WI38 (cell line): Measurements from ENCODE around the gene ARHGAP24.
"Not testable (repeated sequence)": the region's sequence is repeated elsewhere in the genome, so short reads cannot be mapped to it uniquely, and the experiment has no call there.

Experiments used
- H3K4me3 ChIP-seq: 2 replicates; pipeline ENCODE4 v1.5.1; 2011; ENCODE audit warnings: low read depth, mild to moderate bottlenecking, control low read depth, low read length
- CTCF ChIP-seq: IDR thresholded peaks from 2 replicates; pipeline ENCODE4 v1.5.1; 2012; ENCODE audit warnings: low read depth, mild to moderate bottlenecking, control low read depth, low read length

ARHGAP24 gene

GRCh38 chr4:86011117-86011516 lies 536.2 kb downstream of the ARHGAP24 start:
- no peak overlapping the region for H3K4me3 ChIP-seq
- no peak for TF ChIP-seq CTCF

GRCh38 chr4:86013621-86014020 lies 538.7 kb downstream of the ARHGAP24 start:
- TF ChIP-seq CTCF: no peak

GRCh38 chr4:86014599-86014998 lies 539.6 kb downstream of the ARHGAP24 start:
- TF ChIP-seq CTCF: no peak
- H3K4me3 ChIP-seq: no peak overlapping the region

More at GRCh38 chr4:86013621-86014020, 538.7 kb downstream of the ARHGAP24 start:
- H3K4me3 ChIP-seq: no peak overlapping the region

GRCh38 chr4:86015412-86016350 lies 540.7 kb downstream of the ARHGAP24 start:
- no peak for TF ChIP-seq CTCF
- no peak overlapping the region for H3K4me3 ChIP-seq

GRCh38 chr4:86019362-86019761 lies 544.4 kb downstream of the ARHGAP24 start:
- no peak overlapping the region for H3K4me3 ChIP-seq
- no peak for TF ChIP-seq CTCF

- no peak overlapping the region for H3K4me3 ChIP-seq
- TF ChIP-seq CTCF: no peak
Observed at GRCh38 chr4:86019906-86020305, 545.0 kb downstream of the ARHGAP24 start.

GRCh38 chr4:86021671-86022070 lies 546.7 kb downstream of the ARHGAP24 start:
- not testable (repeated sequence) for H3K4me3 ChIP-seq

- no peak for TF ChIP-seq CTCF
- H3K4me3 ChIP-seq: no peak overlapping the region
Observed at GRCh38 chr4:86026720-86027119, 551.8 kb downstream of the ARHGAP24 start.
